HCT116 (cell line): ENCODE measurements around the gene AGPAT2.

ENCODE experiments used
- POLR2A ChIP-seq: IDR thresholded peaks from 2 replicates; pipeline ENCODE4 v1.7.0; 2011; ENCODE audit warnings: borderline replicate concordance; ENCODE audit not compliant: insufficient read depth, insufficient read length; ENCODE audit errors: extremely low read depth
- RAD21 ChIP-seq: IDR thresholded peaks from 2 replicates; pipeline ENCODE4 v1.6.1; 2012; ENCODE audit warnings: low read depth, mild to moderate bottlenecking
- TF ChIP-seq, protein P1 (sequence below), 3 experiments: fragments of 200-600 bp in 1 of 3; sonication (generic) in 1 of 3; IDR thresholded peaks in 2 of 3; conservative IDR thresholded peaks in 1 of 3; 2 replicates each; pipeline ENCODE4 v1.5.1; 2012 to 2017; ENCODE audit warnings: low read depth in 2 of 3, low read length in 2 of 3, antibody characterized with exemption in 1 of 3, borderline replicate concordance in 1 of 3, control low read depth in 1 of 3, mild to moderate bottlenecking in 1 of 3, mixed read lengths in 1 of 3, mixed run types in 1 of 3, moderate library complexity in 1 of 3; ENCODE audit not compliant: insufficient read depth in 1 of 3
- TF ChIP-seq, protein P2 (sequence below): IDR thresholded peaks from 2 replicates; pipeline ENCODE4 v1.6.1; 2012

DNA sequence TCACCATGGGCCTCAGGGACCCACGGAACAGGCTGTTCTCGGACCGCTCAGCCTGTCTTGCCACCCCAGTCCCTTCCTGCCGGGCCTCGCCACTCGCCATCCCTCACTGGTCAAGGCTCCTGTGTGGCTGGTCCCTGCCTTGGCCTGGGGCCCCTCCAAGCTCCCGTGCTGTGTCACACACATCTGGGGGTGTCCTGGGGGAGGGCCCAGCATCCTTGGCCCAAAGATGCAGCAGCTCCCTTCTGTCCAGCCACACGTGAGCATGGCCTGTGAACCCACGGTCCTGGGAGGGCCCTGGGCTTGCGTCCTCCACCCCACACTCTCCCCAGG lies 25.0 kb downstream of the AGPAT2 start:
- TF ChIP-seq, protein P1, sequence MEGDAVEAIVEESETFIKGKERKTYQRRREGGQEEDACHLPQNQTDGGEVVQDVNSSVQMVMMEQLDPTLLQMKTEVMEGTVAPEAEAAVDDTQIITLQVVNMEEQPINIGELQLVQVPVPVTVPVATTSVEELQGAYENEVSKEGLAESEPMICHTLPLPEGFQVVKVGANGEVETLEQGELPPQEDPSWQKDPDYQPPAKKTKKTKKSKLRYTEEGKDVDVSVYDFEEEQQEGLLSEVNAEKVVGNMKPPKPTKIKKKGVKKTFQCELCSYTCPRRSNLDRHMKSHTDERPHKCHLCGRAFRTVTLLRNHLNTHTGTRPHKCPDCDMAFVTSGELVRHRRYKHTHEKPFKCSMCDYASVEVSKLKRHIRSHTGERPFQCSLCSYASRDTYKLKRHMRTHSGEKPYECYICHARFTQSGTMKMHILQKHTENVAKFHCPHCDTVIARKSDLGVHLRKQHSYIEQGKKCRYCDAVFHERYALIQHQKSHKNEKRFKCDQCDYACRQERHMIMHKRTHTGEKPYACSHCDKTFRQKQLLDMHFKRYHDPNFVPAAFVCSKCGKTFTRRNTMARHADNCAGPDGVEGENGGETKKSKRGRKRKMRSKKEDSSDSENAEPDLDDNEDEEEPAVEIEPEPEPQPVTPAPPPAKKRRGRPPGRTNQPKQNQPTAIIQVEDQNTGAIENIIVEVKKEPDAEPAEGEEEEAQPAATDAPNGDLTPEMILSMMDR (IDR thresholded peaks at IDR 0.05 in 2 of 3, conservative IDR thresholded peaks at IDR 0.05 in 1 of 3; ENCODE audit: borderline replicate concordance in 1 of 3, insufficient read depth in 1 of 3, low read depth in 2 of 3, low read length in 2 of 3), result no peak
- TF ChIP-seq RAD21 (no peak), POLR2A (no peak)
- TF ChIP-seq, protein P2, sequence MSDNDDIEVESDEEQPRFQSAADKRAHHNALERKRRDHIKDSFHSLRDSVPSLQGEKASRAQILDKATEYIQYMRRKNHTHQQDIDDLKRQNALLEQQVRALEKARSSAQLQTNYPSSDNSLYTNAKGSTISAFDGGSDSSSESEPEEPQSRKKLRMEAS, result no peak
